SKM-1 (cell line): ENCODE data around the gene FCAMR.
"Not testable (repeated sequence)": the region's sequence is repeated elsewhere in the genome, so short reads cannot be mapped to it uniquely, and the experiment has no call there.

Experiments
- DNase-seq: peaks from one replicate; lab custom pipeline; 2025; ENCODE audit not compliant: unreplicated experiment; lab: John Stamatoyannopoulos, UW

FCAMR gene

DNA sequence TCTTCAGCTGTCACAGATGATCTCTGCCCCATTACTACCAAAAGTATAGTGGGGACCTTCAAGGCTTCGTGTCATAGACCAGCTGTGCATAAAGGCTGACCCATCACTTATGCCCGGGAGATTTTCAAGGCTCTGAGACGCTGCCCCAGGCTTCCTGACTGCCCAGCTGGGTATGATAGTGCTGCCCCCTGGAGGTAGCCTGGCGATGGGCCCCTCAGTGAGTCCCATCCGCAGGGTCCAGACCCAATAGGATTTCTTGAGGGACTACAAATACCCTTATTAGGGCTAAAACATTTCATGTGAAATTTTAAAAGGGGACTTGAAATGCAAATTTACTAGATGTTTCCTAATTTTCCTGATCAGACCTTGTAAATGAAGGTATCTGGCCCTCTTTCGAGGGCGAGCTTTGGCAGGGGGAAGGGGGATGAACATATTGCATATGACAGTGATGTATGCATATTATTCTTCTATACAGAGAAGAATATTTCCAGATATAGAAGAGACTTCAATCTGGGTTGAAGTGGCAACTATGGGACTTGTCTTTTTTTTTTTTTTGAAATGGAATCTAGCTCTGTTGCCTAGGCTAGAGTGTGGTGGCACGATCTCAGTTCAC is 36.8 kb downstream of the FCAMR start:
- DNase-seq: peak; percentile 28

DNA sequence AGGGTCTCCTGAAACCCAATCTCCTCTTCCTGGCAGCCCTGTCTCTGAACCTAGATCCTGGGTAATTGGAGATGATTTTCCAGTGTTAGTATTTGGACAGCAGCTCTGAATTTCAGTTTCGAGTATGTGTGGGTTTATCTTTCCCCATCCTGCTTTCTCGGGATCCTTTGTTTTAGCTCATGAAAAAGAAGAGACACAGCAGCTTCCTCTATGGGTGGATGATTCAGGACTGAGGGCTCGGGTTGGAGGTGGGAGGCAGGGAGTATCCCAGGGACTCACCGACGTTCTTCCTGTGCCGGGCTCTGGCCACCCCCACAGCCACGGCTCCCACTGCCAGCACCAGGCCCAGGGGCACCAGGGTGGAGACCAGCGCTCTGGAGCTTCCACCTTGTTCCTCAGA is 38.1 kb downstream of the FCAMR start:
- DNase-seq: no peak

DNA sequence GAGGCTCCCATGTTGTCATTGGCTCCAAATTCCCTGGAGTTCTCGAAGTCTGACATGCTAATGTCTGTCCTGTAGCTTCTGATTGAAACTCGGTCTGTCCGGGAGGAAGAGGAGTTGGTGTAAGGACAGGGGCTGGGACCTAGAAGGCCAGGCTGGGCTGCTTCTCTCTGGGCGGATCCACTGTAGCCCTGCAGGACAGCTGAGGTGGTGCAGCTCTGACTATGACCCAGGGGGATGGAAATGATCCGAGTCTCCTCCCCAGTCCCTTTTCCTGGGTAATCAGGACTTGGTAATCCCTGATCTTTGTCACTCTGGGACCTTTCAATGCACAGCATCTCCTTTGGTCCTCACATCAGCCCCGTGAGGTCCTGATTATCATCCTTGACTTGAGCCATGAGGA is 38.6 kb downstream of the FCAMR start:
- no peak for DNase-seq

DNA sequence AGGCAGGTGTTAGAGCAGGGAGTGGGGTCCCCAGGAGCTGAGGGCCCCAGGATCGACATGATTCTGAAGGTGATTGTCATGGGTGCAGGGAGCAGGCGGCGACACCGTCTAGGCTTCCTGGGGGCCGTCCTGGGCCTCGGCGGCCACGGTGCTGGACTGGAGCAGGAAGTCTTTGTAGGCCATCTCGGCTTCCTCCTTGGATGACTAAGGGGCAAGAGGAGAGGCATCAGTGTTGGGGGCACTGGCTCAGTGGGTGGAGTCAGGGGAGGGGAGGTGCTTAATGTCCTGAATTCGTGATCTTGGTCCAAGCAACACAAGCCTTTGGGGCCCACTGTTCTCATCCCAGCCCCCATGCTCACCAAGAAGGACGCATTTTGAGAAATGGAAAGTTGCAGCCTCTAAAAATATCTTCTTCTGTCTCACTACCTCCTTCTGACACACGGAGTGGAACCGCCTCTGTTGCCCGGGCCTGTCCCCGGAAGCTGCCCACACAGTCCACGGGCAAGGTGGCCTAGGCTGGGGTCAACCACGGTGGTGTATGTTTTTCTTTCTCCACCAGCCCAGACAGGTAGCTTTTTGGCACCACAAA is 40.0 kb downstream of the FCAMR start:
- no peak for DNase-seq

DNA sequence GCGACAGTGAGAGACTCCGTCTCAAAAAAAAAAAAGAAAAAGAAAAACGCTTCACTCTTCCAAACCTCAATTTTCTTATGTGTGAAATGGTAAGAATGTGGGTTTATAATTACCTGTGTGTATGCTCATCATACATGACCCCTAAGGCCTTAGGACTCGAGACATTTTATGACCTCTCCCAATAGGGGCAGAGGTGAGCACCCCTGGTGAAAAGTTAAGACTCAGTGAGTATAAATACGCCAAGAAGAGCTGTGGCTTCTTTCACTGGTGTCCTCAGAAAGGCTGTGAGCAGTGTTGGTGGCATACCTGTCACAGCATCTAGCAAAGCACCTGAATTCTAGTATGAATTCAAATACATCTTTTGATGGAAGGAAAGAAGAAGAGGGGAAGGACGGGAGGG is 40.7 kb downstream of the FCAMR start:
- no peak for DNase-seq

DNA sequence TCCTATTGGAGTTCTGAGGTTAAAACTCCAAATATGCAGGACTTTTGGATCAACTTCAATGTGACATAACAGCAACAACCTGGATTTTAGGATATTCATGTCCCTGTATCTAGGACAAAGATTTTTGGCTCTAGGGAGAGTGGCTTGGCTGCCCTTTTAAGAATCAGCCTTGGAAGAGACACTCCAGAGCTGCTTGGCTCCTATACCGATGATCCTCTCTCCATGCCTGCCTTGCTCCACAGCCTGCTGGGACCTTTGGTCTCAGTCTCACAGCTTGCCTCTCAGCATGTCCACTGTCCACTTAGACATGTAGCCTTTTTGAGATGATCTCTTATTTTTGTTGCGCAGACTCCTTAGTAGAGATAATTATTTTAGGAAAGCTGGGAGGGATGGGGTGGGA is 44.0 kb downstream of the FCAMR start:
- DNase-seq: no peak

DNA sequence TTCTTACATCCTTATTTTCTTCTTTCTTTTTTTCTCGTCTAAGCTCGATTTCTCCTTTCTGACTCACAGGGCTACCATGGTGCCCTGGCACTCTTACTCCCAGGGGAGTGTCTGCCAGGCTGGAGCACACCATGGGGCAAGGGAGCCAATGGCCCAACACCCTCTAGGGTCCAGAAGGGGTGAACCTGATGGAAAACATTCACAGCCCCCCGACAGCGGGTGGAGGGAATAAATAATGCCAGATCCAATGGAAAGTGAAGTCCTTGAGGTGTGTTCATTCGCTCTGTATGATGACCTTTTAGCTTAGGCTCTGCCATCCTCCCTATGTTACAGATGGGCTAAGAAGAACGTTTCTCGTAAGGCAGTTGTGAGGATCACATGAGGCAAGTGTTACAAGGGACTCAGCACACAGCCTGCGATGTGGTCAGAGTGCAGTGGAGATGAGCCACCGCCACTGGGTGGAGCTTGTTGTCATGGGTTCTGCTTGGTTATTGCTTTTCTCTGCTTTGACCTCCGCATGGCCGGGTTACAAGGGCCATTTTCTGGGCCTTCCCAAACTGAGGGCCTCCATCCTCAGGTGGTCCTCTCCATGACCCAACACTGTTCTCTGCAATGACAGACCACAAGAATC is 45.0 kb downstream of the FCAMR start:
- DNase-seq: peak; percentile 57

DNA sequence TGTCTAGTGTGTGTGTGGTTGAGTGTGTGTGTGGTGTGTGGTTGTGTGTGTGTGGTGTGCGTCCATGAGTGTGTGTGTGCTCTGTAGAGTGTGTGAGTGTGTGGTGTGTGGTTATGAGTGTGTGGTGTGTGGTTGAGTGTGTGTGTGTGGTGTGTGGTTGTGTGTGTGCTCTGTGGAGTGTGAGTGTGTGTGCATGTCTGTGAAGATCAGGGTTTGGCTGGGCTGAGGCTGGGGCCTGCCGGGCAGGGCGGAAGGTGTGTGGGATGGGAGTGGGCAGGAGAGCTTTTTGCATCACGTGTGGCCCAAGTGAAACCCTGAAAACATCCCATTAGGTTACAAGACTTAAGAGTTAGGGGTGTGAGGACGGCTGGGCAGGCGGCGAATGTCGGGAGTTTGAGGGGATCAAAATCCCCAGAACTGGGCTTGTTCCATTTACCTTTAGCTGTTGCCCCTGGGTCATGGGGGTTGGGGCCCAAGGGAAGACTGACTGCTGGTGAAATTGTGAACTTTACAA is 45.6 kb downstream of the FCAMR start:
- DNase-seq: no peak

DNA sequence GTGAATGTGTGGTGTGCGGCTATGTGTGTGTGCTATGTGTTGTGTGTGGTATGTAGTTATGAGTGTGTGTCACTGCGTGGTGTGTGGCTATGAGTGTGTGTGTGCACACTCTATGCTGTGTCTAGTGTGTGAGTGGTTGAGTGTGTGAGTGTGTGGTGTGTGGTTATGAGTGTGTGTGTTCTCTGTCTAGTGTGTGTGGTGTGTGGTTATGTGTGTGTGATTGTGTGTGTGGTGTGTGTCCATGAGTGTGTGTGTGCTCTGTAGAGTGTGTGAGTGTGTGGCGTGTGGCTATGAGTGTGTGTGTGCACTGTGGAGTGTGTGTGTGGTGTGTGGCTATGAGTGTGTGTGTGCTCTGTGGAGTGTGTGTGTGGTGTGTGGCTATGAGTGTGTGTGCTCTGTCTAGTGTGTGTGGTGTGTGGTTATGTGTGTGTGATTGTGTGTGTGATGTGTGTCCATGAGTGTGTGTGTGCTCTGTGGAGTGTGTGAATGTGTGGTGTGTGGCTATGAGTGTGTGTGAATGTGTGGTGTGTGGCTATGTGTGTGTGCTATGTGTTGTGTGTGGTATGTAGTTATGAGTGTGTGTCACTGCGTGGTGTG is 46.2 kb downstream of the FCAMR start:
- not testable (repeated sequence) for DNase-seq

DNA sequence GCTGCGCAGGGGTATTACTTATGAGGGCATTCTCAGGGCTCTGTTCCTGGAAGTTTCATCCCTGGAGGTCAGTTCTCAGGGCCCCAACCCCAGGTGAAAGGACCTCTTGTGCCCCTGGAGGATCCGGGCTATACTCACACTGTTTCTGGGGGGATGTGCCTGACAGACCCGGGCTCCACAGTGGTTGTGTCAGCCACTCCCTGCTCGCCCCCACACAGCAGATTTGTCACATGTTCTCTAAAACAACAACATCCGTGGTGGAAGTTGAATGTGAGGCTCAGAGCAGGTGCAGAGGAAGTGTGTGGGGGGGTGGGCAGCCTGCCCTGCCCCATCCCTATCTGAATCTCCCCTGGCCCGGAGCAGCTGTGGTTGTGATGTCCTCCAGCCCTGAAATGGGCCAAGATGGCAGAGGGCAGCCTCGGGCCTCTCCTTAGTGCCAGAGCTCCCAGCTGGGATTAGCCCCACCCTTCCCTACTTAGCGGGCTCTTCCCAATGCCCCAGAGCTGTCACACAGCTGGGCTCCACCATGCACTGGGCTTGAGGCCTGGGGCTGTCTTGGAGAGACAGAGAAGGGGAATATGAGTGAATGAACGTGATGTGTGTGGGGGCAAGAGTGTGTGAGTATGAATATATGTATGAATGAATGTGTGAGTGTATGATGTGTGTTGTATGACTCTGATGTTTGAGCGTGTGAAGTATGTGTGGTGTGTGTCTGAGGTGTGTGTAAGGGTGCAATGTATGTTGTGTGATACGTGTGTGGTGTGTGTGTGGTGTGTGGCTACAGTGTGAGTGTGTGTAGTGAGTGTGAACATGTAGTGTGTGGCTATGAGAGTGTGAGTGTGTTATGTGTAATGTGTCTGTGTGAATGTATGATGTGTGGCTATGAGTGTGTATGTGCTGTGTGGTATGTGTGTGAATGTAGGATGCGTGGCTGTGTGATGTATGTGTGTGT is 47.0 kb downstream of the FCAMR start:
- DNase-seq: no peak

DNA sequence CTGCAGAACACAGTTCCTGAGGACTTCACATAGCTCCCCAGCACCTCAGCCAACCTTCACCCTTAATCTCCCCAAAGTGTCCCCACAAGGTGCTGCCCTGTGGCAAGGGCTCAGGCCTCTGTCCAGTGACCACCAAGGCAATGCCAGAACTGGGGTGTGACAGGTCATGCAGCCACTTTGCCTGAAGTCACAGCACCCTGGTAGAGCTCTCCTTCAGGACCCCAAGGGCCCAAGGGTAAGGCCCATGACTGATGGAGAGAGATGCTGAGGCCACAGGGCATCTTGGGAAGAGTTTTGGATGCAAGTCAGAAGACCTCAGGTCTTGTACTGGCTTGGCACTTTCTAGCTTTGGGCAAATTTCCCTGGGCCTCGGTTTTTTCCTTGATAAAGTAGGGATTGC is 47.7 kb downstream of the FCAMR start:
- no peak for DNase-seq

DNA sequence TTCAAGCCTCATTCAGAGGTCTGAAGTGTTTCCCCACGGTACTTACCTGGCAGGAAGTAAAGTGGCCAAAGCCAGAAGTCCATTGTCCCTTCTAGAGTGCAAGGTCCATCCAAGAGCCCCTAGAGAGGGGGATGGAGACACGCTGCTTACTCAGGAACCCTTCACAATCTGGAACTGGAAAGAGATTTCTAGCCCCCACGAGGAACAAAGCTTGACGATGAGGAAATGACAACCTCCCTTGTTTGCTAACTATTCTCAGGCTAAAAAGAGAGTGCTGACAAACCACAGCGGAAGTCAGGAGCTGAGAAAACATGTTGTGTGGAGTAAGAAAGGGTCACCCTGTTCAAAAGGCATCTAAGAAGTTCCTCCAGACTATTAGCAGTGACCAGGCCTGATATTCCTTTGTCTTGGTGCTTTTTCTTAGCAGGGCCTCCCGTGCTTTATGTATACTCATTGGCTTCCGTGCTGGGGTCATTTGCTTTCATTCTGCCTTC is 48.4 kb downstream of the FCAMR start, which contains the start of gene FCMR:
Gene FCMR (minus strand): TSS at position 170 of the 494 bp plus-strand sequence. CDS start 87 bp downstream, at position 83.
- peak; percentile 97 for DNase-seq

DNA sequence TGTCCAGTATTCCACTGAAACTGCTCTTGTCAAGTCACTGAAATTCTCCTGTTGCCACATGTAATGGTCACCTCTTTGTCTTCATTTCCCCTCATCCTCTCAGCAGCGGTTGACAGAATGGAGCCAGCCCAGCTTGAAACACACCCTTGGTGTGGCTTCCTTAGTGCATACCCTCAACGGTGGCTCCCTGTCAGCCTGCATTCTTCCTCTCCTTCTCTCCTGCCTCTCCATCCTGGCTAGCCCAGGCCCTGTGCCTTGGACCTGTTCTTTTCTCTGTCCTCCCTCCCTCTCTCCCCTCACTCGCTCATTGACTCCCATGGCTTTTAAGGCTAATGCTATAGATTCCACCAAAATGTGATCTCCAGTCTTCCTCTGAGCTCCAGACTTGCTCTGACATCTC is 52.2 kb downstream of the FCAMR start:
- DNase-seq: no peak

DNA sequence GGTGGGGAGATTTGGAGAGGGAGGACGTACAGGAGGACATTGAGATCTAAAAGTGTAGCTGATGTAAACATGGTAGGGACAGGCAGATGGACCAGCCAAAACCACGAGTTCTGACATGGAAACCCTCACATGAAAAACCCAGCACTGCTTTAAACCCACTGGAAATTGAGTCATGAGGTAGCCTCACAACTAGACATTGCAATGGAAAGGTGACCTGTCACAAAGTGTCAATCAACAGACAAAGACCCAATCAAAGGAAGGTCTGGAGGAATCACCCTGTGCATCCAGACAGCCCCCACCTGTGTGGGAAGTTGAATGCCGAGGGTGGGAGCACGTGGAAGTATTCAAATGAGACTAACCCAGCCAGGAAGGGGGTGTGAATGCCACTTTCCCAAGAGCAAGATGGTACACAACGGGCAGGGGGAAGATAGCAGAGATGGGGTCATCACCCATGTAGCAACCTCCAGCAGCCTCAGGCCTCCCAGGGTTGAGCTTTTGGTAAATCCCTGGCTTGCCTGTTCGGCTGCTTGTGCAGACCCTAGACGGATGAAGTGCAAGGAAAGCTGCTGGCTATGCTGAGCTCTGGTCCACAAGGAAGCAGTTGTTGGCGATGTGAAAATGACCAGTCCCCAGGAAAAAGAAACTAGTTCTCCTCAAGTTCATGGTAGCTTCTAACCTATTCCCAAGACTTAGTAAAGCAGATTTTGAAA is 54.1 kb downstream of the FCAMR start:
- no peak for DNase-seq

DNA sequence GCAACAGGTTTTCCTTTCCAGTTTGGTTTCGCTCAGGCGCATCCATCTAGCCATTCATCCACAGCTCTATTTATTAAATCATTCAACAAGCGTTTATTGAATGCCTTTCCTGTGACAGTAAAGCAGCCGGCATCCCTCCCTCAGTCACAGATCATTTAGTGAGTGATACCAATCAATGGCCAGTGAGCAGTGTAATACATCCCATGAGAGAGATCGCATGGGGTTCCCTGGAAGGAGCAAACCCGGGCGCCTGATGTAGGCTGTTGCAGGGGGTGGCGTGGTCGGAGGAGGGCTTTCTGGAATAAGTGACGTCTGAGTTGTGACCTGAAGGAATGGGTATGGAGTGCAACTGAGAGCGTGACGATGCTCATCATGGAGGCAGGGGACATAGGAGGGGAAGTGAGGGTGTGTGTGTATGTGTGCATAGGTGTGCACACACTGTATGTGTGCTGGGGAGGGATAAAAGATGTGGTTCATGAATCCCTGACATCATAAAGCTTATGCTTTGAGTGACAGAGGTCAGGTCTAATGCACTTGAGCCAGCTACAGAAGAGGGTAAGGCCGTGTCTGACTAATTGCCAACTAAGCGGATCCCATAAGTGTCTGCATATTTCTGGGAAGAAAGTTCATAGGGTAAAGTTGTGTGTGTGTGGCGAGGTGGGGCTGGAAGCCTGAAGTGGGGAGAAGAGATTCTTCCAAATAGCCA is 55.1 kb downstream of the FCAMR start:
- no peak for DNase-seq

DNA sequence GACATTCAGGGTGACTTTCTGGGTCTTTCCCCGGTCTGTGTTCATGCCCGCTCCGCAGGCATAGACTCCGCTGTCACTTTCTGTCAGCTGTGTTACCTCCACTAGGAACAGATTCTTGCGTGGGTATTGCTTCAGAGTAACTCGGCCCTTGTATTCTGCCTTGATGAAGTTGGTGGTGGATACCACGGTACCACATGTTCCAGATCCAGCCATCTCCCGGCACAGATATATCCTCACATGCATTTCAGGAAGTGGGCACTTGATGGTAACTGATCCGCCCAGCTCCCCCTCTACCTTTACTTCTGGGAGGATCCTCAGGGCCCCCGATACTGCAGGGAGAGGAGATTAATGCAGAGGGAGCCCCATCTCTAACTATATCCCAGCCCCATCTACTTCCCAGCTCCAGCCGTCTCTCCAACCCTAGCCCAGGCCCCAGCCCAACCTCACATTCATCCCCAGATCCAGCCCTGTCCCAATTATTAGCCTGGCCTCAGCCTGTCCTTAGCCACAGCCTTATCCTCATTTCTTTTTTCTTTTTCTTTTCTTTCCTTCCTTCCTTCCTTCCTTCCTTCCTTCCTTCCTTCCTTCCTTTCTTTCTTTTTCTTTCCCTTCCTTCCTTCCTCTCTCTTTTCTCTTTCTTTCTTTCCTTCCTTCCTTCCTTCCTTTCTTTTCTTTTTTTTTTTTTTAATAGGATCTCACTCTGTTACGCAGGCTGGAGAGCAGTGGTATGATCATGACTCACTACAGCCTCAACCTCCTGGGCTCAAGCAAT is 56.3 kb downstream of the FCAMR start:
- no peak for DNase-seq

DNA sequence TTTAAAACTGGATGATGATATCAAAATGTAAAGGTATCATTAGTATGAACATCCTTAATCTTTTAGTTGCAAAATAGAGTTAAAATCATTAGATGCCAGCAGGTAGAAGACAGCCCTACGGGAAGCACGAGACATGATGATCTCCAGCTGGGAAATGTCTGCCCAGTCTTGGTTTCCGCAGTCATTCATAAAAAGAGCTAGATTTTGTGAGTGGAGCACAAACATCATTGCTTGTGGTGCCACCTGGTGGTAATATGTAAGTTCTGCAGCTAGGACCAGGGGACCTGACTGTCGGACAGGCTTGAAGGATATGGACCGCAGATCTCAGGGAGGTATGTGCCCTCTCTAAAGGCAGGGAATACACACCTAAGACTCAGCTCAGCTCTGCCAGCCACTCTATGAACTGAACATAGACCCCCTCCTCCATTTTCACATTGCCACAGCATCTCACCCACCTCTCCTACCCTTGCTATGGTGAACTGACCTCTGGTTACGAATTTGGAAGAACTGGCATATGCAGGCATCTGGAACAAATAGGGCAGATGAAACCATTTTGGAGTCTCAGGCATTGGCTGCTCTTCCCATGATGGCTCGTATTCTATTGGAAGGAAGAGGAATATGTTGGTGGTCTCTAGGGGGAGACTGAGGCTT is 57.7 kb downstream of the FCAMR start:
- DNase-seq: peak; percentile 78

DNA sequence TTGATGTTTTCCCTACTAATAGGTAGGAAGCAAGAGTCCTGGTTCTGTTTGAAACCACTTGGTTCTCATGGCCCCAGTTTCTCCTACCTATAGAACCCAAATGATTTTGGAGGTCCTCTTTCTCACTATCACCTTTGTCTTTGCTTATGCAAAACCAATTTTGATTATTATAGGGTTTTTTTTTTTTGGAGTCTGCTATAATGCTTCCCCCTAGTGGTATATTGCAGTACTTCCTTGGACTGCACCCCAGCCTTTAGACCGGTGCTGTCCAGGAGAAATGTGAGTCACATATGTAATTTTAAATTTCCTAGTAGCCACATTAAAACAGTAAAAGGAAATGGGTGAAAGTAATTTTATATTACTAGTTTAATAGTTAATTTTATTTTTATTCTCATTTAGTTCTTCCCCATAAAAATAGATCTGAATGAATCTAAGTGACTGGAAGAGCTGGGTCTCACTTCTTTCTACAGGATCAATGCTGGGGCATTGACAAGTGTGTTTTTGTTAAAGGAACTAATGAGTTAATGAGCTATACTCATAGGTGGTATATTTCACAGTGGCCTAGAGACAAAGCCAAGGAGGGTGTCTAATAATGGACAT is 59.1 kb downstream of the FCAMR start:
- peak; percentile 57 for DNase-seq
